ENCODE data around the gene RPL37.

DNA sequence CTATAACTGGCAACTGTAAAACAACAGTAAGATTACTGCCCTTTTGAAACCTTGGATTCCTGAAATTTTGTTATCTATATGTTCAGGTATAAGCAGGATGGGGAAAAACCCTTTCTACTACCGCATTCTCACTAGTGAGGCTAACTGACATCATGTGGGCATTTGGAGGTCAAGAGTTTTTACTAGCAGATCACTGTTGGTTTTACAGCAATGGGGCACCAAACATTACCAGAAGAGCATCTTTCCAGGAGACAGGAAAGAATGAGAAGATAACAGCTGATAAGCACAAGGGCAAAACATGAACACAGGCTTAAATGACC, 58.4 kb downstream of the RPL37 start:
- TF ChIP-seq POLR2A (IDR thresholded peaks at IDR 0.05; ENCODE audit: low read length) (no peak), GATA1 (IDR thresholded peaks at IDR 0.05; ENCODE audit: low read depth, low read length) (no peak)

All from erythroblast (primary cell).